Neuronal stem cell (in vitro differentiated cells): ENCODE results near the gene VDR.
A peak's percentile ranks its signal among the peaks of the same experiment; 100 is the strongest.

Experiments used
- DNase-seq: peaks from one replicate; pipeline ENCODE4 v3.0.0-alpha.2; 2013; ENCODE audit warnings: low spot score
- H2AFZ ChIP-seq: one replicate; pipeline ENCODE4 v1.6.1; 2013; ENCODE audit warnings: mild to moderate bottlenecking, low read length, inconsistent platforms
- H2AK5ac ChIP-seq: 2 replicates; pipeline ENCODE4 v1.6.1; 2013; ENCODE audit warnings: low read depth, mild to moderate bottlenecking, inconsistent platforms, low read length, moderate library complexity, mixed read lengths
- H2BK120ac ChIP-seq: 2 replicates; pipeline ENCODE4 v1.6.1; 2013; ENCODE audit warnings: low read depth, mild to moderate bottlenecking, inconsistent platforms, low read length, moderate library complexity, mixed read lengths
- H2BK12ac ChIP-seq: one replicate; pipeline ENCODE4 v1.6.1; 2013; ENCODE audit warnings: low read length, inconsistent platforms
- H2BK15ac ChIP-seq: 2 replicates; pipeline ENCODE4 v1.6.1; 2013; ENCODE audit warnings: mild to moderate bottlenecking, low read length, inconsistent platforms, mixed read lengths
- H2BK5ac ChIP-seq: one replicate; pipeline ENCODE4 v1.6.1; 2013; ENCODE audit warnings: inconsistent platforms, mild to moderate bottlenecking, low read length, moderate library complexity
- H3K14ac ChIP-seq: one replicate; pipeline ENCODE4 v1.6.1; 2013; ENCODE audit warnings: low read length, inconsistent platforms
- H3K18ac ChIP-seq: 2 replicates; pipeline ENCODE4 v1.6.1; 2013; ENCODE audit warnings: low read length, inconsistent platforms
- H3K23ac ChIP-seq: 2 replicates; pipeline ENCODE4 v1.6.1; 2013; ENCODE audit warnings: low read depth, mild to moderate bottlenecking, mixed read lengths, low read length, inconsistent platforms; ENCODE audit not compliant: poor library complexity
- H3K27ac ChIP-seq: replicated peaks from 3 replicates; pipeline ENCODE4 v1.5.1; 2013; ENCODE audit warnings: low read length, inconsistent platforms
- H3K27me3 ChIP-seq, 3 experiments: 2 replicates each; pipeline ENCODE4 v1.6.1; 2013; ENCODE audit warnings: low read length in 3 of 3, mild to moderate bottlenecking in 2 of 3, inconsistent platforms in 1 of 3, low read depth in 1 of 3, mixed read lengths in 1 of 3, moderate library complexity in 1 of 3; ENCODE audit not compliant: control insufficient read depth in 3 of 3, insufficient read depth in 3 of 3
- H3K36me3 ChIP-seq, 2 donors: replicated peaks in 1 of 2; 2 replicates each; pipeline ENCODE4 v1.6.1; 2013; ENCODE audit warnings: low read length in 2 of 2; ENCODE audit not compliant: control insufficient read depth in 2 of 2, insufficient read depth in 2 of 2
- H3K4ac ChIP-seq: 2 replicates; pipeline ENCODE4 v1.6.1; 2013; ENCODE audit warnings: inconsistent platforms, mild to moderate bottlenecking, low read length, moderate library complexity
- H3K4me1 ChIP-seq, 2 donors: 1 replicate in 1 of 2; 2 replicates in 1 of 2; pipeline ENCODE4 v1.6.1; 2013; ENCODE audit warnings: low read length in 2 of 2, low read depth in 1 of 2; ENCODE audit not compliant: control insufficient read depth in 2 of 2, insufficient read depth in 1 of 2
- H3K4me2 ChIP-seq: one replicate; pipeline ENCODE4 v1.6.1; 2013; ENCODE audit warnings: mild to moderate bottlenecking, low read length, inconsistent platforms; ENCODE audit not compliant: insufficient read depth, poor library complexity, severe bottlenecking
- H3K4me3 ChIP-seq, 2 donors: 2 replicates each; pipeline ENCODE4 v1.5.1; 2013; ENCODE audit warnings: low read length in 2 of 2, mild to moderate bottlenecking in 2 of 2, inconsistent platforms in 1 of 2, moderate library complexity in 1 of 2
- H3K79me1 ChIP-seq: one replicate; pipeline ENCODE4 v1.6.1; 2013; ENCODE audit warnings: low read depth, mild to moderate bottlenecking, inconsistent platforms, low read length, moderate library complexity
- H3K9ac ChIP-seq: one replicate; pipeline ENCODE4 v1.6.1; 2013; ENCODE audit warnings: mild to moderate bottlenecking, low read depth, low read length, inconsistent platforms; ENCODE audit not compliant: poor library complexity
- H3K9me3 ChIP-seq, 2 donors: replicated peaks in 1 of 2; 2 replicates each; pipeline versions ENCODE3 to v1.6.1; 2013; ENCODE audit warnings: low read length in 2 of 2, mild to moderate bottlenecking in 2 of 2, inconsistent platforms in 1 of 2, low read depth in 1 of 2, mixed read lengths in 1 of 2, moderate library complexity in 1 of 2; ENCODE audit not compliant: control insufficient read depth in 2 of 2, insufficient read depth in 1 of 2
- H4K8ac ChIP-seq: one replicate; pipeline ENCODE4 v1.6.1; 2013; ENCODE audit warnings: low read depth, mild to moderate bottlenecking, inconsistent platforms, low read length, moderate library complexity
- H4K91ac ChIP-seq: one replicate; pipeline ENCODE4 v1.6.1; 2013; ENCODE audit warnings: low read length, low read depth, mild to moderate bottlenecking, inconsistent platforms; ENCODE audit not compliant: poor library complexity
- WGBS, 2 donors: extraction: QIAGEN DNeasy Blood & Tissue Kit; methylation state at CpG; one replicate each; pipeline ENCODE4 v1.1.7; 2013; ENCODE audit warnings: missing lambda C conversion rate in 2 of 2, mixed read lengths in 1 of 2; ENCODE audit not compliant: insufficient read length in 2 of 2, insufficient replicate concordance in 1 of 2; ENCODE audit errors: extremely low coverage in 2 of 2; 5-methylcytosine and 5-hydroxymethylcytosine counted together

Gene VDR

GRCh38 chr12:47874316-47874715 is 30.5 kb downstream of the VDR start:
- no peak overlapping the region for H3K9ac ChIP-seq
- H2BK12ac ChIP-seq = no peak overlapping the region
- no peak overlapping the region for H2AFZ ChIP-seq
- no peaks in the 10 kb centered on the region for H3K9me3 ChIP-seq
- H3K4me1 ChIP-seq = no peaks in the 10 kb centered on the region
- no peak overlapping the region for H3K23ac ChIP-seq
- H2AK5ac ChIP-seq = no peak overlapping the region
- no peak overlapping the region for H3K27ac ChIP-seq
- H3K4me2 ChIP-seq = no peak overlapping the region
- no peak for DNase-seq
- H3K4ac ChIP-seq = no peak overlapping the region
- no peak overlapping the region for H3K14ac ChIP-seq
- no peak overlapping the region for H3K18ac ChIP-seq
- H2BK5ac ChIP-seq = no peak overlapping the region
- H3K79me1 ChIP-seq = no peaks in the 10 kb centered on the region
- no peak overlapping the region for H2BK120ac ChIP-seq
- peaks cover 0 to 17% (median 0%) of the 10 kb centered on the region in 3 experiments for H3K27me3 ChIP-seq
- H4K91ac ChIP-seq = no peak overlapping the region
- no CpG with 5 or more reads among the region's 5 CpGs for WGBS, 2 donors
- no peaks in the 10 kb centered on the region for H3K36me3 ChIP-seq
- no peak overlapping the region for H4K8ac ChIP-seq
- no peak overlapping the region for H2BK15ac ChIP-seq
- no peak overlapping the region for H3K4me3 ChIP-seq

GRCh38 chr12:47870175-47870781 is 34.5 kb downstream of the VDR start:
- H3K4ac ChIP-seq = no peak overlapping the region
- H4K91ac ChIP-seq = no peak overlapping the region
- no CpG with 5 or more reads among the region's 6 CpGs for WGBS, 2 donors
- H3K18ac ChIP-seq = no peak overlapping the region
- no peak overlapping the region for H2BK12ac ChIP-seq
- no peaks in the 10 kb centered on the region for H3K36me3 ChIP-seq
- no peaks in the 10 kb centered on the region for H3K4me1 ChIP-seq
- no peak overlapping the region for H2BK5ac ChIP-seq
- no peak overlapping the region for H3K23ac ChIP-seq
- no peak overlapping the region for H3K4me2 ChIP-seq
- H3K14ac ChIP-seq = no peak overlapping the region
- H3K79me1 ChIP-seq = no peaks in the 10 kb centered on the region
- H3K27ac ChIP-seq = no peak overlapping the region
- peaks cover 0 to 10% (median 0%) of the 10 kb centered on the region in 3 experiments for H3K27me3 ChIP-seq
- H2AFZ ChIP-seq = no peak overlapping the region
- no peaks in the 10 kb centered on the region for H3K9me3 ChIP-seq
- peak; percentile 23 for DNase-seq
- H4K8ac ChIP-seq = no peak overlapping the region
- H3K9ac ChIP-seq = no peak overlapping the region
- peak overlapping the region; percentile 55 for H2BK120ac ChIP-seq
- H2AK5ac ChIP-seq = no peak overlapping the region
- no peak overlapping the region for H3K4me3 ChIP-seq
- H2BK15ac ChIP-seq = no peak overlapping the region

DNA sequence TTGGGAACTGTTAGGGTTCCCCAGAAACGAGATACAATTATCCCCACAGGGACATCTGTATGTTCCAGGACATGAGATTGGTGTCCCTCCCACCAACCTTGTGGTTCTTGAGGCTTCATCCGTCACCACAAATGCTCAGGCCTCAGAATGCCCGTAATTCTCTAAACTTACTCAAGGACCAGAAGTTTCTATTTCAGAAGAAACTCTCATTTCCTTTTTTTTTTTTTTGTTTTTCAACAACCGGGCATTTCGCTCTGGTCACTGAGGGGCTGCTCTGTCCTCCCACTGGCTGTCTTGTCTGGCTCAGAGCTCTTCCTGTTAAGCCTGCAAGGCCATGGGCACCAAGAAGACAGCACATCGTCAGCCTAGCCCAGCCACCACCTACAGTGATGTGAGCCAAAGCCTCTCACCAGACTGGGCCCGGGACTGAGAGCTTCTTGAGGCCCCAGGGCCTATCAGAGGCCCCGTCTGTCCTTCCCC is 36.2 kb downstream of the VDR start:
- H3K27me3 ChIP-seq = peaks cover 0 to 4% (median 0%) of the 10 kb centered on the region in 3 experiments
- no peak overlapping the region for H3K23ac ChIP-seq
- H2BK15ac ChIP-seq = no peak overlapping the region
- H2BK5ac ChIP-seq = no peak overlapping the region
- no peak overlapping the region for H4K91ac ChIP-seq
- H3K4ac ChIP-seq = no peak overlapping the region
- H3K79me1 ChIP-seq = no peaks in the 10 kb centered on the region
- no peak overlapping the region for H3K4me2 ChIP-seq
- H3K27ac ChIP-seq = no peak overlapping the region
- no peak overlapping the region for H2AK5ac ChIP-seq
- H3K4me3 ChIP-seq = no peak overlapping the region
- no peak overlapping the region for H3K18ac ChIP-seq
- no peak overlapping the region for H3K9ac ChIP-seq
- WGBS, 2 donors = no CpG with 5 or more reads among the region's 8 CpGs
- no peak overlapping the region for H4K8ac ChIP-seq
- no peak overlapping the region for H3K14ac ChIP-seq
- H3K4me1 ChIP-seq = no peaks in the 10 kb centered on the region
- H2AFZ ChIP-seq = no peak overlapping the region
- no peak overlapping the region for H2BK12ac ChIP-seq
- H3K36me3 ChIP-seq = no peaks in the 10 kb centered on the region
- peaks cover 0 to 3% of the 10 kb centered on the region in 2 donors for H3K9me3 ChIP-seq
- no peak for DNase-seq
- no peak overlapping the region for H2BK120ac ChIP-seq

DNA sequence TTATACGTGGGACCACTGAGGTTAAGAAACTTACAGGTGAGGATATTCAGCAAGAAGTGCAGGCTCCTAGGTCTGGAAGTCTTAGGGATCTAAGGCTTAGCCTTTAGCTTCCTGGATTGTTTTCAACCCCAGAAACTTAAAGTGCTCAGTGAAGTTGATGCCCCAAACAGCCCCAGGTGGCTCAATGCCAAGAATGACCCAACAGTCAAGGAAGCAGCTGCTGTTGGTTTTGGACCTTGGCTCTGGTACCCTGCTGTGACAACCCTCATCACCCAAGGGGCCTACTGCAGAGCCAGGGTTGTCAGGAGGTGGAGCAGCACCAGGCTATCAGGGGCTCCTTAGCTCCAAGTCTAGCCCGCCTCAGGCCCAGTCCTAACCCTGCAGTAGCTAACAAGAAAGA is 36.8 kb downstream of the VDR start:
- no peak overlapping the region for H2BK120ac ChIP-seq
- H3K36me3 ChIP-seq = no peaks in the 10 kb centered on the region
- no peak overlapping the region for H4K91ac ChIP-seq
- no peak for DNase-seq
- no peak overlapping the region for H3K18ac ChIP-seq
- no peak overlapping the region for H3K9ac ChIP-seq
- WGBS, 2 donors = no CpG with 5 or more reads among the region's 2 CpGs
- no peak overlapping the region for H2BK12ac ChIP-seq
- peaks cover 0 to 3% of the 10 kb centered on the region in 2 donors for H3K9me3 ChIP-seq
- no peak overlapping the region for H3K27ac ChIP-seq
- no peak overlapping the region for H3K23ac ChIP-seq
- H2BK15ac ChIP-seq = no peak overlapping the region
- H3K4me1 ChIP-seq = no peaks in the 10 kb centered on the region
- no peak overlapping the region for H2BK5ac ChIP-seq
- no peak overlapping the region for H3K4ac ChIP-seq
- no peak overlapping the region for H3K14ac ChIP-seq
- H2AK5ac ChIP-seq = no peak overlapping the region
- no peak overlapping the region for H3K4me2 ChIP-seq
- no peak overlapping the region for H2AFZ ChIP-seq
- no peaks in the 10 kb centered on the region for H3K79me1 ChIP-seq
- peaks cover 0 to 8% (median 0%) of the 10 kb centered on the region in 3 experiments for H3K27me3 ChIP-seq
- H4K8ac ChIP-seq = no peak overlapping the region
- no peak overlapping the region for H3K4me3 ChIP-seq
